IPS-18c (cell line): ENCODE data around the gene ADGRL3.

Experiments
- H3K4me3 ChIP-seq: 2 replicates; pipeline ENCODE4 v1.7.0; 2013; ENCODE audit warnings: low read depth, mild to moderate bottlenecking, low read length, moderate library complexity; ENCODE audit not compliant: insufficient read depth
- H3K9me3 ChIP-seq: one replicate; pipeline ENCODE4 v1.6.1; 2013; ENCODE audit warnings: mild to moderate bottlenecking, low read length, moderate library complexity; ENCODE audit not compliant: control insufficient read depth, insufficient read depth

Gene ADGRL3

GRCh38 chr4:61853041-61853440 lies 652.9 kb downstream of the ADGRL3 start:
- Histone ChIP-seq H3K9me3 (no peaks in the 10 kb centered on the region), H3K4me3 (no peak overlapping the region)

- no peak overlapping the region for H3K4me3 ChIP-seq
- no peaks in the 10 kb centered on the region for H3K9me3 ChIP-seq
These were observed 660.2 kb downstream of the ADGRL3 start for GRCh38 chr4:61860376-61860775.

GRCh38 chr4:61864286-61864685 lies 664.2 kb downstream of the ADGRL3 start:
- no peak overlapping the region for H3K4me3 ChIP-seq
- no peaks in the 10 kb centered on the region for H3K9me3 ChIP-seq

- no peak overlapping the region for H3K4me3 ChIP-seq
- no peaks in the 10 kb centered on the region for H3K9me3 ChIP-seq
These were observed 666.4 kb downstream of the ADGRL3 start for GRCh38 chr4:61866378-61867030.

- Histone ChIP-seq H3K4me3 (no peak overlapping the region), H3K9me3 (no peaks in the 10 kb centered on the region)
These were observed 672.9 kb downstream of the ADGRL3 start for GRCh38 chr4:61872983-61873382.

- no peaks in the 10 kb centered on the region for H3K9me3 ChIP-seq
- no peak overlapping the region for H3K4me3 ChIP-seq
These were observed 677.1 kb downstream of the ADGRL3 start for GRCh38 chr4:61877266-61877665.

GRCh38 chr4:61877893-61878292 lies 677.8 kb downstream of the ADGRL3 start:
- Histone ChIP-seq H3K9me3 (no peaks in the 10 kb centered on the region), H3K4me3 (no peak overlapping the region)

- Histone ChIP-seq H3K4me3 (no peak overlapping the region), H3K9me3 (peaks cover 3% of the 10 kb centered on the region)
These were observed 682.3 kb downstream of the ADGRL3 start for GRCh38 chr4:61882381-61882780.

- no peak overlapping the region for H3K4me3 ChIP-seq
- peaks cover 3% of the 10 kb centered on the region for H3K9me3 ChIP-seq
These were observed 686.0 kb downstream of the ADGRL3 start for GRCh38 chr4:61886131-61886530.

- Histone ChIP-seq H3K9me3 (peaks cover 3% of the 10 kb centered on the region), H3K4me3 (no peak overlapping the region)
These were observed 689.0 kb downstream of the ADGRL3 start for GRCh38 chr4:61889117-61889516.

GRCh38 chr4:61890321-61890720 lies 690.2 kb downstream of the ADGRL3 start:
- H3K4me3 ChIP-seq, result no peak overlapping the region
- peaks cover 3% of the 10 kb centered on the region for H3K9me3 ChIP-seq

- no peak overlapping the region for H3K4me3 ChIP-seq
- H3K9me3 ChIP-seq, result no peaks in the 10 kb centered on the region
These were observed 691.8 kb downstream of the ADGRL3 start for GRCh38 chr4:61891953-61892352.

- Histone ChIP-seq H3K9me3 (no peaks in the 10 kb centered on the region), H3K4me3 (no peak overlapping the region)
These were observed 696.5 kb downstream of the ADGRL3 start for GRCh38 chr4:61896634-61897033.

GRCh38 chr4:61909031-61909430 lies 708.9 kb downstream of the ADGRL3 start:
- Histone ChIP-seq H3K4me3 (no peak overlapping the region), H3K9me3 (no peaks in the 10 kb centered on the region)

GRCh38 chr4:61911313-61911756 lies 711.2 kb downstream of the ADGRL3 start:
- Histone ChIP-seq H3K4me3 (no peak overlapping the region), H3K9me3 (no peaks in the 10 kb centered on the region)

- Histone ChIP-seq H3K9me3 (no peaks in the 10 kb centered on the region), H3K4me3 (no peak overlapping the region)
These were observed 713.5 kb downstream of the ADGRL3 start for GRCh38 chr4:61913619-61914018.

GRCh38 chr4:61915501-61915900 lies 715.4 kb downstream of the ADGRL3 start:
- Histone ChIP-seq H3K9me3 (no peaks in the 10 kb centered on the region), H3K4me3 (no peak overlapping the region)

- Histone ChIP-seq H3K9me3 (no peaks in the 10 kb centered on the region), H3K4me3 (no peak overlapping the region)
These were observed 718.4 kb downstream of the ADGRL3 start for GRCh38 chr4:61918507-61918906.

GRCh38 chr4:61918987-61919386 lies 718.9 kb downstream of the ADGRL3 start:
- H3K4me3 ChIP-seq, result no peak overlapping the region
- no peaks in the 10 kb centered on the region for H3K9me3 ChIP-seq
